WTC11 (cell line): ENCODE data around the gene LRRFIP2. TPM values are rescaled to one million over a fixed set of nuclear protein-coding genes. Genes with fewer than 3 reads are reported as not detected.

Experiments
- ATAC-seq: fragments of 200-7000 bp; cut with Tn5 transposase; 2 replicates; pipeline ENCODE4 v1.10.0; 2021; ENCODE audit warnings: mild to moderate bottlenecking, moderate library complexity
- CTCF ChIA-PET: fragments of 300-600 bp; sonication (Branson Sonifier 250); formaldehyde crosslinking; loops from one replicate; lab custom pipeline; 2021; ENCODE audit warnings: antibody characterized with exemption; lab: Charles Lee
- POLR2A ChIA-PET: fragments of 350-600 bp; sonication (Branson Sonifier 250); formaldehyde crosslinking; loops from one replicate; lab custom pipeline; 2021; ENCODE audit warnings: antibody characterized with exemption; lab: Charles Lee
- DNase-seq: peaks from one replicate; pipeline ENCODE4 v3.0.0; 2021; ENCODE audit warnings: low spot score
- H3K27ac Mint-ChIP-seq: 2 replicates; pipeline ENCODE4 v1.8.0; 2021; ENCODE audit warnings: mixed read lengths
- H3K27me3 Mint-ChIP-seq: 2 replicates; pipeline ENCODE4 v1.8.0; 2021; ENCODE audit warnings: low read depth, mild to moderate bottlenecking, moderate library complexity, mixed read lengths
- H3K36me3 Mint-ChIP-seq: 2 replicates; pipeline ENCODE4 v1.8.0; 2021; ENCODE audit warnings: mixed read lengths
- H3K4me1 Mint-ChIP-seq: 2 replicates; pipeline ENCODE4 v1.8.0; 2022; ENCODE audit warnings: mixed read lengths
- H3K4me3 Mint-ChIP-seq: 2 replicates; pipeline ENCODE4 v1.8.0; 2021; ENCODE audit warnings: mild to moderate bottlenecking, moderate library complexity, mixed read lengths
- H3K9me3 Mint-ChIP-seq: 2 replicates; pipeline ENCODE4 v1.8.0; 2021; ENCODE audit warnings: mixed read lengths
- ATF1 ChIP-seq: sonication (generic); formaldehyde crosslinking; IDR thresholded peaks from 2 replicates; pipeline ENCODE4 v1.8.1; 2023; ENCODE audit warnings: mild to moderate bottlenecking, moderate library complexity, missing genetic modification reagents
- CREB1 ChIP-seq: sonication (generic); formaldehyde crosslinking; IDR thresholded peaks from 2 replicates; pipeline ENCODE4 v1.8.0; 2023; ENCODE audit warnings: mild to moderate bottlenecking, missing genetic modification reagents
- ELF4 ChIP-seq: sonication (generic); formaldehyde crosslinking; IDR thresholded peaks from 2 replicates; pipeline ENCODE4 v1.8.1; 2022; ENCODE audit warnings: low read depth, mild to moderate bottlenecking, moderate library complexity, missing genetic modification reagents
- GTF2I ChIP-seq: fragments of 250-450 bp; sonication (Bioruptor Pico); conservative IDR thresholded peaks from 2 replicates; pipeline ENCODE4 v1.4.0; 2021; ENCODE audit warnings: mild to moderate bottlenecking
- MXD4 ChIP-seq: fragments of 250-450 bp; sonication (Bioruptor Pico); IDR thresholded peaks from 2 replicates; pipeline ENCODE4 v1.8.0; 2021; ENCODE audit warnings: mild to moderate bottlenecking, moderate library complexity, borderline replicate concordance
- NFE2L1 ChIP-seq: sonication (generic); formaldehyde crosslinking; IDR thresholded peaks from 2 replicates; pipeline ENCODE4 v1.8.1; 2023; ENCODE audit warnings: missing genetic modification reagents
- NR3C1 ChIP-seq: sonication (generic); formaldehyde crosslinking; conservative IDR thresholded peaks from 2 replicates; pipeline ENCODE4 v1.8.1; 2023; ENCODE audit warnings: low read depth, mild to moderate bottlenecking, missing genetic modification reagents
- OVOL2 ChIP-seq: fragments of 250-450 bp; sonication (Bioruptor Pico); IDR thresholded peaks from 2 replicates; pipeline ENCODE4 v1.9.0; 2021; ENCODE audit warnings: mild to moderate bottlenecking, borderline replicate concordance
- PRRX2 ChIP-seq: fragments of 250-450 bp; sonication (Bioruptor Pico); IDR thresholded peaks from 2 replicates; pipeline ENCODE4 v1.8.0; 2021; ENCODE audit warnings: mild to moderate bottlenecking
- SMAD4 ChIP-seq: sonication (generic); formaldehyde crosslinking; IDR thresholded peaks from 2 replicates; pipeline ENCODE4 v1.8.0; 2022; ENCODE audit warnings: mild to moderate bottlenecking, missing genetic modification reagents
- TEAD4 ChIP-seq: sonication (generic); formaldehyde crosslinking; IDR thresholded peaks from 2 replicates; pipeline ENCODE4 v1.8.0; 2022; ENCODE audit warnings: mild to moderate bottlenecking, missing genetic modification reagents
- ZNF317 ChIP-seq: sonication (generic); formaldehyde crosslinking; IDR thresholded peaks from 2 replicates; pipeline ENCODE4 v1.8.1; 2023; ENCODE audit warnings: low read depth, mild to moderate bottlenecking, moderate library complexity, missing genetic modification reagents, borderline replicate concordance
- ZNF425 ChIP-seq: fragments of 250-450 bp; sonication (Bioruptor Pico); conservative IDR thresholded peaks from 2 replicates; pipeline ENCODE4 v1.9.0; 2021; ENCODE audit warnings: mild to moderate bottlenecking
- total RNA-seq: library from RNA; stranded (reverse); gene quantifications from 3 replicates; pipeline ENCODE4 v1.2.3, GENCODE V29; 2021
- TF ChIP-seq, protein P1 (sequence below): sonication (generic); formaldehyde crosslinking; IDR thresholded peaks from 2 replicates; pipeline ENCODE4 v1.8.1; 2023; ENCODE audit warnings: mild to moderate bottlenecking, missing genetic modification reagents, moderate library complexity
- TF ChIP-seq, protein P2 (sequence below): sonication (generic); formaldehyde crosslinking; IDR thresholded peaks from 2 replicates; pipeline ENCODE4 v1.8.1; 2023; ENCODE audit warnings: mild to moderate bottlenecking, missing genetic modification reagents
- TF ChIP-seq, protein P3 (sequence below): sonication (generic); formaldehyde crosslinking; IDR thresholded peaks from 2 replicates; pipeline ENCODE4 v1.8.1; 2023; ENCODE audit warnings: mild to moderate bottlenecking, missing genetic modification reagents
- TF ChIP-seq, protein P4 (sequence below): sonication (generic); formaldehyde crosslinking; IDR thresholded peaks from 2 replicates; pipeline ENCODE4 v1.8.0; 2022; ENCODE audit warnings: mild to moderate bottlenecking, missing genetic modification reagents
- TF ChIP-seq, protein P5 (sequence below): sonication (generic); formaldehyde crosslinking; IDR thresholded peaks from 2 replicates; pipeline ENCODE4 v1.8.1; 2022; ENCODE audit warnings: low read depth, missing genetic modification reagents, borderline replicate concordance

The LRRFIP2 gene
- total RNA-seq, 1 experiment from 2014 or later, result 23.7 TPM

GRCh38 chr3:37041546-37042195 lies 132.7 kb downstream of the LRRFIP2 start:
- peaks cover 32% of the 10 kb centered on the region for H3K36me3 Mint-ChIP-seq
- H3K4me3 Mint-ChIP-seq, result no peak overlapping the region
- CTCF ChIA-PET, result no interaction called here
- H3K27me3 Mint-ChIP-seq, result no peaks in the 10 kb centered on the region
- TF ChIP-seq, protein P1, sequence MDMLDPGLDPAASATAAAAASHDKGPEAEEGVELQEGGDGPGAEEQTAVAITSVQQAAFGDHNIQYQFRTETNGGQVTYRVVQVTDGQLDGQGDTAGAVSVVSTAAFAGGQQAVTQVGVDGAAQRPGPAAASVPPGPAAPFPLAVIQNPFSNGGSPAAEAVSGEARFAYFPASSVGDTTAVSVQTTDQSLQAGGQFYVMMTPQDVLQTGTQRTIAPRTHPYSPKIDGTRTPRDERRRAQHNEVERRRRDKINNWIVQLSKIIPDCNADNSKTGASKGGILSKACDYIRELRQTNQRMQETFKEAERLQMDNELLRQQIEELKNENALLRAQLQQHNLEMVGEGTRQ (CRISPR knock-in tag), result no peak
- no peak for TF ChIP-seq CREB1 (CRISPR knock-in tag)
- no peak for TF ChIP-seq ZNF425
- TF ChIP-seq, protein P2, sequence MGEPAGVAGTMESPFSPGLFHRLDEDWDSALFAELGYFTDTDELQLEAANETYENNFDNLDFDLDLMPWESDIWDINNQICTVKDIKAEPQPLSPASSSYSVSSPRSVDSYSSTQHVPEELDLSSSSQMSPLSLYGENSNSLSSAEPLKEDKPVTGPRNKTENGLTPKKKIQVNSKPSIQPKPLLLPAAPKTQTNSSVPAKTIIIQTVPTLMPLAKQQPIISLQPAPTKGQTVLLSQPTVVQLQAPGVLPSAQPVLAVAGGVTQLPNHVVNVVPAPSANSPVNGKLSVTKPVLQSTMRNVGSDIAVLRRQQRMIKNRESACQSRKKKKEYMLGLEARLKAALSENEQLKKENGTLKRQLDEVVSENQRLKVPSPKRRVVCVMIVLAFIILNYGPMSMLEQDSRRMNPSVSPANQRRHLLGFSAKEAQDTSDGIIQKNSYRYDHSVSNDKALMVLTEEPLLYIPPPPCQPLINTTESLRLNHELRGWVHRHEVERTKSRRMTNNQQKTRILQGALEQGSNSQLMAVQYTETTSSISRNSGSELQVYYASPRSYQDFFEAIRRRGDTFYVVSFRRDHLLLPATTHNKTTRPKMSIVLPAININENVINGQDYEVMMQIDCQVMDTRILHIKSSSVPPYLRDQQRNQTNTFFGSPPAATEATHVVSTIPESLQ (CRISPR knock-in tag), result no peak
- TF ChIP-seq GTF2I (CRISPR knock-in tag), result no peak
- no peak for TF ChIP-seq NFE2L1
- no peak for TF ChIP-seq TEAD4 (CRISPR knock-in tag)
- no peak for TF ChIP-seq ELF4
- TF ChIP-seq PRRX2, result no peak
- TF ChIP-seq, protein P3, sequence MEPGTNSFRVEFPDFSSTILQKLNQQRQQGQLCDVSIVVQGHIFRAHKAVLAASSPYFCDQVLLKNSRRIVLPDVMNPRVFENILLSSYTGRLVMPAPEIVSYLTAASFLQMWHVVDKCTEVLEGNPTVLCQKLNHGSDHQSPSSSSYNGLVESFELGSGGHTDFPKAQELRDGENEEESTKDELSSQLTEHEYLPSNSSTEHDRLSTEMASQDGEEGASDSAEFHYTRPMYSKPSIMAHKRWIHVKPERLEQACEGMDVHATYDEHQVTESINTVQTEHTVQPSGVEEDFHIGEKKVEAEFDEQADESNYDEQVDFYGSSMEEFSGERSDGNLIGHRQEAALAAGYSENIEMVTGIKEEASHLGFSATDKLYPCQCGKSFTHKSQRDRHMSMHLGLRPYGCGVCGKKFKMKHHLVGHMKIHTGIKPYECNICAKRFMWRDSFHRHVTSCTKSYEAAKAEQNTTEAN, result no peak
- TF ChIP-seq, protein P4, sequence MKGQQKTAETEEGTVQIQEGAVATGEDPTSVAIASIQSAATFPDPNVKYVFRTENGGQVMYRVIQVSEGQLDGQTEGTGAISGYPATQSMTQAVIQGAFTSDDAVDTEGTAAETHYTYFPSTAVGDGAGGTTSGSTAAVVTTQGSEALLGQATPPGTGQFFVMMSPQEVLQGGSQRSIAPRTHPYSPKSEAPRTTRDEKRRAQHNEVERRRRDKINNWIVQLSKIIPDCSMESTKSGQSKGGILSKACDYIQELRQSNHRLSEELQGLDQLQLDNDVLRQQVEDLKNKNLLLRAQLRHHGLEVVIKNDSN, result no peak
- TF ChIP-seq NR3C1 (CRISPR knock-in tag), result no peak
- no peak for TF ChIP-seq ATF1
- no peak for TF ChIP-seq ZNF317 (CRISPR knock-in tag)
- no peak for TF ChIP-seq SMAD4 (CRISPR knock-in tag)
- ATAC-seq (no peak), DNase-seq (no peak)
- no peaks in the 10 kb centered on the region for H3K9me3 Mint-ChIP-seq
- no peak overlapping the region for H3K27ac Mint-ChIP-seq
- POLR2A ChIA-PET, result no interaction called here
- H3K4me1 Mint-ChIP-seq, result no peaks in the 10 kb centered on the region

GRCh38 chr3:37040231-37040630 lies 134.2 kb downstream of the LRRFIP2 start:
- Mint-ChIP-seq H3K27ac (no peak overlapping the region), H3K4me1 (no peaks in the 10 kb centered on the region), H3K36me3 (peaks cover 42% of the 10 kb centered on the region), H3K27me3 (no peaks in the 10 kb centered on the region), H3K9me3 (no peaks in the 10 kb centered on the region), H3K4me3 (no peak overlapping the region)
- DNase-seq, result no peak
- ATAC-seq, result no peak
- ChIA-PET POLR2A (no interaction called here), CTCF (no interaction called here)
- TF ChIP-seq OVOL2 (CRISPR knock-in tag) (no peak), ATF1 (no peak), MXD4 (CRISPR knock-in tag) (no peak), PRRX2 (no peak)
- TF ChIP-seq, protein P1 (CRISPR knock-in tag), result no peak
- TF ChIP-seq, protein P2 (CRISPR knock-in tag), result no peak
- TF ChIP-seq, protein P3, result no peak
- TF ChIP-seq, protein P5, sequence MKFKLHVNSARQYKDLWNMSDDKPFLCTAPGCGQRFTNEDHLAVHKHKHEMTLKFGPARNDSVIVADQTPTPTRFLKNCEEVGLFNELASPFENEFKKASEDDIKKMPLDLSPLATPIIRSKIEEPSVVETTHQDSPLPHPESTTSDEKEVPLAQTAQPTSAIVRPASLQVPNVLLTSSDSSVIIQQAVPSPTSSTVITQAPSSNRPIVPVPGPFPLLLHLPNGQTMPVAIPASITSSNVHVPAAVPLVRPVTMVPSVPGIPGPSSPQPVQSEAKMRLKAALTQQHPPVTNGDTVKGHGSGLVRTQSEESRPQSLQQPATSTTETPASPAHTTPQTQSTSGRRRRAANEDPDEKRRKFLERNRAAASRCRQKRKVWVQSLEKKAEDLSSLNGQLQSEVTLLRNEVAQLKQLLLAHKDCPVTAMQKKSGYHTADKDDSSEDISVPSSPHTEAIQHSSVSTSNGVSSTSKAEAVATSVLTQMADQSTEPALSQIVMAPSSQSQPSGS (CRISPR knock-in tag), result no peak
